SU-DHL-6 (cell line): ENCODE results near the gene MRFAP1L1.

Experiments used
- EZH2phosphoT487 ChIP-seq: fragments of 200-600 bp; sonication (generic), shearing (Covaris generic); conservative IDR thresholded peaks from 2 replicates; pipeline ENCODE4 v1.6.1; 2018; ENCODE audit warnings: mild to moderate bottlenecking, antibody characterized with exemption, low read length, moderate library complexity, mixed read lengths
- TF ChIP-seq, protein P1 (sequence below): fragments of 200-600 bp; sonication (generic); IDR thresholded peaks from one replicate; pipeline ENCODE4 v1.5.1; 2017; ENCODE audit warnings: antibody characterized with exemption, mild to moderate bottlenecking, low read length, moderate library complexity; ENCODE audit not compliant: insufficient read depth, poor library complexity, severe bottlenecking

DNA sequence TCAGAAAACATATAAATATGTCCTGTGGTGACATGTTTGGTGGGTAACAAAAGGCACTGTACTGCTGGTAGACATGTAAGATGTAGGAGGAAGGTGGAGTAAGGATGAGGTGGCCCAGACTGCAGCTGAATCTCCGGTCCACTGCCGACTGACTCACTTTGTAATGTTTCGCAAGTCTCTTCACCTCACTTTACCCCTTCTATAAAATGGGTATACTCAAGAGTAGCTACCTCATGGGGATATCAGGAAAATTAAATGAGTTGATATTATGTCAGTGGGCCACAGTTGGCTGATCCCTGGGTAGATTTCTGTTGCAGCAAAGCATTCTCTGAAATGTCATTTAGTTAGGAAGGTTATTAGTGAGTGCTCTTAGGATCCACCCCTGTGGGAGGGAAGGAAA lies 47.1 kb downstream of the MRFAP1L1 start:
- TF ChIP-seq, protein P1, sequence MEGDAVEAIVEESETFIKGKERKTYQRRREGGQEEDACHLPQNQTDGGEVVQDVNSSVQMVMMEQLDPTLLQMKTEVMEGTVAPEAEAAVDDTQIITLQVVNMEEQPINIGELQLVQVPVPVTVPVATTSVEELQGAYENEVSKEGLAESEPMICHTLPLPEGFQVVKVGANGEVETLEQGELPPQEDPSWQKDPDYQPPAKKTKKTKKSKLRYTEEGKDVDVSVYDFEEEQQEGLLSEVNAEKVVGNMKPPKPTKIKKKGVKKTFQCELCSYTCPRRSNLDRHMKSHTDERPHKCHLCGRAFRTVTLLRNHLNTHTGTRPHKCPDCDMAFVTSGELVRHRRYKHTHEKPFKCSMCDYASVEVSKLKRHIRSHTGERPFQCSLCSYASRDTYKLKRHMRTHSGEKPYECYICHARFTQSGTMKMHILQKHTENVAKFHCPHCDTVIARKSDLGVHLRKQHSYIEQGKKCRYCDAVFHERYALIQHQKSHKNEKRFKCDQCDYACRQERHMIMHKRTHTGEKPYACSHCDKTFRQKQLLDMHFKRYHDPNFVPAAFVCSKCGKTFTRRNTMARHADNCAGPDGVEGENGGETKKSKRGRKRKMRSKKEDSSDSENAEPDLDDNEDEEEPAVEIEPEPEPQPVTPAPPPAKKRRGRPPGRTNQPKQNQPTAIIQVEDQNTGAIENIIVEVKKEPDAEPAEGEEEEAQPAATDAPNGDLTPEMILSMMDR = no peak
- no peak for TF ChIP-seq EZH2phosphoT487
